GM13976 (cell line): Measurements from ENCODE around the gene FBXO46.

Source experiments
- DNase-seq: peaks from one replicate; pipeline ENCODE4 v3.0.0; 2012; ENCODE audit warnings: low spot score
- CTCF ChIP-seq: IDR thresholded peaks from 2 replicates; pipeline ENCODE4 v1.5.1; 2012; ENCODE audit warnings: borderline replicate concordance, mild to moderate bottlenecking; ENCODE audit not compliant: insufficient read depth; ENCODE audit errors: extremely low read depth, missing control alignments, control extremely low read depth
- in situ Hi-C: fragments of 300-500 bp; cut with MboI; formaldehyde crosslinking; loops from one replicate; pipeline ENCODE4 v1.12.0; 2022; ENCODE audit warnings: low sequenced_read_pairs, mixed read lengths, inconsistent platforms; ENCODE audit not compliant: unreplicated experiment

FBXO46 gene

GRCh38 chr19:45681391-45682015, 49.2 kb downstream of the FBXO46 start:
- TF ChIP-seq CTCF = peak; percentile 95
- in situ Hi-C loops = no loop called here
- peak; percentile 89 for DNase-seq

- DNase-seq = peak; percentile 93
- TF ChIP-seq CTCF = no peak
- in situ Hi-C loops = no loop called here
Measured at GRCh38 chr19:45677351-45678230, 53.1 kb downstream of the FBXO46 start.

GRCh38 chr19:45676851-45677263, 53.8 kb downstream of the FBXO46 start:
- in situ Hi-C loops = no loop called here
- no peak for TF ChIP-seq CTCF
- DNase-seq = peak; percentile 60

- no peak for DNase-seq
- no peak for TF ChIP-seq CTCF
Measured at GRCh38 chr19:45674946-45675345, 55.8 kb downstream of the FBXO46 start.

GRCh38 chr19:45670670-45671453, 59.8 kb downstream of the FBXO46 start:
- in situ Hi-C loops = no loop called here
- TF ChIP-seq CTCF = no peak
- peak; percentile 99 for DNase-seq

More at GRCh38 chr19:45674946-45675345, 55.8 kb downstream of the FBXO46 start:
- in situ Hi-C loops = no loop called here

- DNase-seq = no peak
- no peak for TF ChIP-seq CTCF
- in situ Hi-C loops = no loop called here
Measured at GRCh38 chr19:45668342-45668871, 62.3 kb downstream of the FBXO46 start.
